Measurements from ENCODE around the gene WDR45B.

- TF ChIP-seq, protein P1, sequence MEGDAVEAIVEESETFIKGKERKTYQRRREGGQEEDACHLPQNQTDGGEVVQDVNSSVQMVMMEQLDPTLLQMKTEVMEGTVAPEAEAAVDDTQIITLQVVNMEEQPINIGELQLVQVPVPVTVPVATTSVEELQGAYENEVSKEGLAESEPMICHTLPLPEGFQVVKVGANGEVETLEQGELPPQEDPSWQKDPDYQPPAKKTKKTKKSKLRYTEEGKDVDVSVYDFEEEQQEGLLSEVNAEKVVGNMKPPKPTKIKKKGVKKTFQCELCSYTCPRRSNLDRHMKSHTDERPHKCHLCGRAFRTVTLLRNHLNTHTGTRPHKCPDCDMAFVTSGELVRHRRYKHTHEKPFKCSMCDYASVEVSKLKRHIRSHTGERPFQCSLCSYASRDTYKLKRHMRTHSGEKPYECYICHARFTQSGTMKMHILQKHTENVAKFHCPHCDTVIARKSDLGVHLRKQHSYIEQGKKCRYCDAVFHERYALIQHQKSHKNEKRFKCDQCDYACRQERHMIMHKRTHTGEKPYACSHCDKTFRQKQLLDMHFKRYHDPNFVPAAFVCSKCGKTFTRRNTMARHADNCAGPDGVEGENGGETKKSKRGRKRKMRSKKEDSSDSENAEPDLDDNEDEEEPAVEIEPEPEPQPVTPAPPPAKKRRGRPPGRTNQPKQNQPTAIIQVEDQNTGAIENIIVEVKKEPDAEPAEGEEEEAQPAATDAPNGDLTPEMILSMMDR (conservative IDR thresholded peaks at IDR 0.05), result no peak
- TF ChIP-seq ZFX (IDR thresholded peaks at IDR 0.05), result no peak
Observed at GRCh38 chr17:82568997-82569393, 79.2 kb downstream of the WDR45B start.

All from C4-2B (cell line).